ENCODE data around the gene TRDMT1.

The TRDMT1 gene

GRCh38 chr10:17239345-17240085 lies 38.0 kb upstream of the TRDMT1 start:
- H3K27ac ChIP-seq (ENCODE audit: low read length): no peak overlapping the region

GRCh38 chr10:17238445-17239291 lies 37.2 kb upstream of the TRDMT1 start:
- H3K4me3 ChIP-seq (ENCODE audit: low read length in 2 of 2): no peak overlapping the region
- no peaks in the 10 kb centered on the region for H3K27me3 ChIP-seq (ENCODE audit: control insufficient read depth in 1 of 2, insufficient read depth in 2 of 2, low read length in 2 of 2)
- peaks cover 9% of the 10 kb centered on the region for H3K4me1 ChIP-seq (ENCODE audit: control insufficient read depth, insufficient read depth, low read length)
- no peak overlapping the region for H3K9ac ChIP-seq (ENCODE audit: low read length in 2 of 2)
- H3K27ac ChIP-seq (ENCODE audit: low read length): no peak overlapping the region
- H3K9me3 ChIP-seq (ENCODE audit: control insufficient read depth in 2 of 2, low read length in 2 of 2): no peaks in the 10 kb centered on the region
- H3K36me3 ChIP-seq (ENCODE audit: control insufficient read depth in 2 of 2, insufficient read depth in 2 of 2, low read length in 2 of 2): peaks cover 29 to 33% of the 10 kb centered on the region in 2 donors

More at GRCh38 chr10:17239345-17240085, 38.0 kb upstream of the TRDMT1 start:
- no peak overlapping the region for H3K9ac ChIP-seq (ENCODE audit: low read length in 2 of 2)
- no peak overlapping the region for H3K4me3 ChIP-seq (ENCODE audit: low read length in 2 of 2)
- H3K27me3 ChIP-seq (ENCODE audit: control insufficient read depth in 1 of 2, insufficient read depth in 2 of 2, low read length in 2 of 2): no peaks in the 10 kb centered on the region
- H3K36me3 ChIP-seq (ENCODE audit: control insufficient read depth in 2 of 2, insufficient read depth in 2 of 2, low read length in 2 of 2): peaks cover 26% of the 10 kb centered on the region in 2 donors
- H3K9me3 ChIP-seq (ENCODE audit: control insufficient read depth in 2 of 2, low read length in 2 of 2): no peaks in the 10 kb centered on the region
- peaks cover 4% of the 10 kb centered on the region for H3K4me1 ChIP-seq (ENCODE audit: control insufficient read depth, insufficient read depth, low read length)

- Histone ChIP-seq H3K9ac (ENCODE audit: low read length in 2 of 2) (no peak overlapping the region), H3K4me3 (ENCODE audit: low read length in 2 of 2) (no peak overlapping the region), H3K9me3 (ENCODE audit: control insufficient read depth in 2 of 2, low read length in 2 of 2) (no peaks in the 10 kb centered on the region), H3K36me3 (ENCODE audit: control insufficient read depth in 2 of 2, insufficient read depth in 2 of 2, low read length in 2 of 2) (peaks cover 34 to 38% of the 10 kb centered on the region in 2 donors), H3K27me3 (ENCODE audit: control insufficient read depth in 1 of 2, insufficient read depth in 2 of 2, low read length in 2 of 2) (no peaks in the 10 kb centered on the region), H3K4me1 (ENCODE audit: control insufficient read depth, insufficient read depth, low read length) (peaks cover 12% of the 10 kb centered on the region), H3K27ac (ENCODE audit: low read length) (no peak overlapping the region)
Measured at GRCh38 chr10:17237915-17238444, 36.5 kb upstream of the TRDMT1 start.

- Histone ChIP-seq H3K4me3 (ENCODE audit: low read length in 2 of 2) (no peak overlapping the region), H3K9ac (ENCODE audit: low read length in 2 of 2) (no peak overlapping the region), H3K36me3 (ENCODE audit: control insufficient read depth in 2 of 2, insufficient read depth in 2 of 2, low read length in 2 of 2) (peaks cover 34 to 38% of the 10 kb centered on the region in 2 donors), H3K27ac (ENCODE audit: low read length) (no peak overlapping the region), H3K27me3 (ENCODE audit: control insufficient read depth in 1 of 2, insufficient read depth in 2 of 2, low read length in 2 of 2) (no peaks in the 10 kb centered on the region), H3K4me1 (ENCODE audit: control insufficient read depth, insufficient read depth, low read length) (peaks cover 12% of the 10 kb centered on the region), H3K9me3 (ENCODE audit: control insufficient read depth in 2 of 2, low read length in 2 of 2) (no peaks in the 10 kb centered on the region)
Measured at GRCh38 chr10:17237149-17237527, 35.7 kb upstream of the TRDMT1 start.

- Histone ChIP-seq H3K27me3 (ENCODE audit: control insufficient read depth in 1 of 2, insufficient read depth in 2 of 2, low read length in 2 of 2) (no peaks in the 10 kb centered on the region), H3K27ac (ENCODE audit: low read length) (no peak overlapping the region), H3K4me1 (ENCODE audit: control insufficient read depth, insufficient read depth, low read length) (peaks cover 12% of the 10 kb centered on the region), H3K9ac (ENCODE audit: low read length in 2 of 2) (no peak overlapping the region), H3K36me3 (ENCODE audit: control insufficient read depth in 2 of 2, insufficient read depth in 2 of 2, low read length in 2 of 2) (peaks cover 34 to 38% of the 10 kb centered on the region in 2 donors), H3K9me3 (ENCODE audit: control insufficient read depth in 2 of 2, low read length in 2 of 2) (no peaks in the 10 kb centered on the region), H3K4me3 (ENCODE audit: low read length in 2 of 2) (no peak overlapping the region)
Measured at GRCh38 chr10:17236468-17237148, 35.1 kb upstream of the TRDMT1 start.

GRCh38 chr10:17235136-17235535 lies 33.7 kb upstream of the TRDMT1 start:
- Histone ChIP-seq H3K4me3 (ENCODE audit: low read length in 2 of 2) (peak overlapping the region; percentile 1 to 17), H3K4me1 (ENCODE audit: control insufficient read depth, insufficient read depth, low read length) (peaks cover 12% of the 10 kb centered on the region), H3K9me3 (ENCODE audit: control insufficient read depth in 2 of 2, low read length in 2 of 2) (no peaks in the 10 kb centered on the region), H3K36me3 (ENCODE audit: control insufficient read depth in 2 of 2, insufficient read depth in 2 of 2, low read length in 2 of 2) (peaks cover 34 to 38% of the 10 kb centered on the region in 2 donors), H3K9ac (ENCODE audit: low read length in 2 of 2) (peak overlapping the region in 1 of 2 donors; percentile 1), H3K27me3 (ENCODE audit: control insufficient read depth in 1 of 2, insufficient read depth in 2 of 2, low read length in 2 of 2) (no peaks in the 10 kb centered on the region), H3K27ac (ENCODE audit: low read length) (no peak overlapping the region)

- peaks cover 12% of the 10 kb centered on the region for H3K4me1 ChIP-seq (ENCODE audit: control insufficient read depth, insufficient read depth, low read length)
- no peak overlapping the region for H3K9ac ChIP-seq (ENCODE audit: low read length in 2 of 2)
- H3K9me3 ChIP-seq (ENCODE audit: control insufficient read depth in 2 of 2, low read length in 2 of 2): no peaks in the 10 kb centered on the region
- peak overlapping the region; percentile 17 to 30 for H3K4me3 ChIP-seq (ENCODE audit: low read length in 2 of 2)
- peaks cover 0 to 3% of the 10 kb centered on the region in 2 donors for H3K27me3 ChIP-seq (ENCODE audit: control insufficient read depth in 1 of 2, insufficient read depth in 2 of 2, low read length in 2 of 2)
- H3K27ac ChIP-seq (ENCODE audit: low read length): no peak overlapping the region
- peaks cover 34 to 38% of the 10 kb centered on the region in 2 donors for H3K36me3 ChIP-seq (ENCODE audit: control insufficient read depth in 2 of 2, insufficient read depth in 2 of 2, low read length in 2 of 2)
Measured at GRCh38 chr10:17234431-17234945, 33.0 kb upstream of the TRDMT1 start.

- peaks cover 14% of the 10 kb centered on the region for H3K4me1 ChIP-seq (ENCODE audit: control insufficient read depth, insufficient read depth, low read length)
- H3K36me3 ChIP-seq (ENCODE audit: control insufficient read depth in 2 of 2, insufficient read depth in 2 of 2, low read length in 2 of 2): peaks cover 34 to 38% of the 10 kb centered on the region in 2 donors
Measured at GRCh38 chr10:17233286-17233991, 32.0 kb upstream of the TRDMT1 start.

GRCh38 chr10:17232276-17232960 lies 30.9 kb upstream of the TRDMT1 start:
- Histone ChIP-seq H3K4me3 (ENCODE audit: low read length in 2 of 2) (peak overlapping the region; percentile 0 to 85), H3K9me3 (ENCODE audit: control insufficient read depth in 2 of 2, low read length in 2 of 2) (no peaks in the 10 kb centered on the region), H3K27me3 (ENCODE audit: control insufficient read depth in 1 of 2, insufficient read depth in 2 of 2, low read length in 2 of 2) (peaks cover 0 to 3% of the 10 kb centered on the region in 2 donors), H3K36me3 (ENCODE audit: control insufficient read depth in 2 of 2, insufficient read depth in 2 of 2, low read length in 2 of 2) (peaks cover 34 to 38% of the 10 kb centered on the region in 2 donors), H3K27ac (ENCODE audit: low read length) (no peak overlapping the region), H3K4me1 (ENCODE audit: control insufficient read depth, insufficient read depth, low read length) (peaks cover 14% of the 10 kb centered on the region), H3K9ac (ENCODE audit: low read length in 2 of 2) (peak overlapping the region in 1 of 2 donors; percentile 35)

More at GRCh38 chr10:17233286-17233991, 32.0 kb upstream of the TRDMT1 start:
- Histone ChIP-seq H3K4me3 (ENCODE audit: low read length in 2 of 2) (peak overlapping the region in 1 of 2 donors; percentile 30), H3K27ac (ENCODE audit: low read length) (no peak overlapping the region), H3K9ac (ENCODE audit: low read length in 2 of 2) (peak overlapping the region in 1 of 2 donors; percentile 47), H3K9me3 (ENCODE audit: control insufficient read depth in 2 of 2, low read length in 2 of 2) (no peaks in the 10 kb centered on the region), H3K27me3 (ENCODE audit: control insufficient read depth in 1 of 2, insufficient read depth in 2 of 2, low read length in 2 of 2) (peaks cover 0 to 3% of the 10 kb centered on the region in 2 donors)
